Neural cell (in vitro differentiated cells): ENCODE measurements around the gene ZNF335.

Experiments
- MXI1 ChIP-seq: fragments of 450-650 bp; conservative IDR thresholded peaks from 2 replicates; pipeline ENCODE4 v1.6.1; 2014; ENCODE audit warnings: antibody characterized with exemption, mild to moderate bottlenecking; ENCODE audit not compliant: poor library complexity, severe bottlenecking
- POLR2AphosphoS5 ChIP-seq: IDR thresholded peaks from 2 replicates; pipeline ENCODE4 v1.6.1; 2012
- RAD21 ChIP-seq: fragments of 450-650 bp; conservative IDR thresholded peaks from 2 replicates; pipeline ENCODE4 v1.6.1; 2014; ENCODE audit warnings: antibody characterized with exemption, mild to moderate bottlenecking, moderate library complexity

DNA sequence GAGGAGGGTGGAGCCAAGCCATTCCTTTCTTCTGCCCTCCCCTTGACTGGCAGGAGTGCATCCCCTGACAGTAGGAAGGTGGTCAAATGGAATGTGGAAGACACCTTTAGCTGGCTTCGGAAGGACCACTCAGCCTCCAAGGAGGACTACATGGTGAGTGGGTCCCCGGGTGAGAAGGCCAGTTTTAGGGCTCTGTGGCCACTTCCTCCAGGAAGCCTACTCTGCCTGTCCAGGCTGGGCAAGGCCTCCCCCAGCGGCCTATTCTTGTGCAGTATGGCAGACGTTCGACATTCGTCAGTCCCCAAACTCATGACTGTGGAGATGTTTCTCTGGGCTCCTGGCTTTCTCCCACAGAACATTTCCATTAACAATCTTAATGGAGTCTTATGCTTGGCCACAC is 28.4 kb downstream of the ZNF335 start:
- TF ChIP-seq POLR2AphosphoS5 (no peak), MXI1 (no peak), RAD21 (no peak)
